Measurements from ENCODE around the gene TMIGD2.
A peak's percentile ranks its signal among the peaks of the same experiment; 100 is the strongest.
"Not testable (repeated sequence)": the region's sequence is repeated elsewhere in the genome, so short reads cannot be mapped to it uniquely, and the experiment has no call there.

Gene TMIGD2

DNA sequence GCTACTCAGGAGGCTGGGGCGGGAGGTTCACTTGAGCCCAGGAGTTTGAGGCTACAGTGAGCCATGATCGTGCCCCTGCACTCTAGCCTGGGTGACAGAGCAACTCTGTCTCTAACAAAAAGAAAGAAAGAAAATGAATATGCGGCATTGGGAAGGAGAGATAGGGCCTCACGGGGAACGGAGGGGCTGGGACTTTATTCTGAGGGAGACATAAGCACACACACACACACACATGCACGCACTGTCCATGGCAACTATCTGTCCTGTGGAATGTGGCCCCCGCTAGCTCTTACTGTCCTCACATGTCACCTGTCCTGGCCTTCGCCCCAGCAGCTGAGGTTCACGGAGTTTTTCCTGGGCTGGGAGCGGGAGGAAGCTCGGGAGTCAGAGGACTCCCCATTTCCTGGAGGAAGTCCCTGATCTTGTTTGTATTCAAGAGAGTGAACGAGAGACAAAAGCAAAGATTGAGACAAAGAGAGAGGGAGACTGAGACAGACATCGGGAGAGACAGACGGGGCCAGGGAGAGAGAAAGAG lies 35.8 kb upstream of the TMIGD2 start:
- no peaks in the 10 kb centered on the region for H3K9me3 ChIP-seq (ENCODE audit: control insufficient read depth, low read length)
- H3K27me3 ChIP-seq (ENCODE audit: control insufficient read depth, insufficient read depth, low read length), result no peaks in the 10 kb centered on the region
- peak overlapping the region; percentile 86 for H3K4me3 ChIP-seq (ENCODE audit: low read length)
- peak overlapping the region; percentile 84 for H3K9ac ChIP-seq (ENCODE audit: low read length)
- H3K36me3 ChIP-seq (ENCODE audit: control insufficient read depth, insufficient read depth, low read length), result no peaks in the 10 kb centered on the region
- peaks cover 15% of the 10 kb centered on the region for H3K4me1 ChIP-seq (ENCODE audit: control insufficient read depth, insufficient read depth, low read length)

DNA sequence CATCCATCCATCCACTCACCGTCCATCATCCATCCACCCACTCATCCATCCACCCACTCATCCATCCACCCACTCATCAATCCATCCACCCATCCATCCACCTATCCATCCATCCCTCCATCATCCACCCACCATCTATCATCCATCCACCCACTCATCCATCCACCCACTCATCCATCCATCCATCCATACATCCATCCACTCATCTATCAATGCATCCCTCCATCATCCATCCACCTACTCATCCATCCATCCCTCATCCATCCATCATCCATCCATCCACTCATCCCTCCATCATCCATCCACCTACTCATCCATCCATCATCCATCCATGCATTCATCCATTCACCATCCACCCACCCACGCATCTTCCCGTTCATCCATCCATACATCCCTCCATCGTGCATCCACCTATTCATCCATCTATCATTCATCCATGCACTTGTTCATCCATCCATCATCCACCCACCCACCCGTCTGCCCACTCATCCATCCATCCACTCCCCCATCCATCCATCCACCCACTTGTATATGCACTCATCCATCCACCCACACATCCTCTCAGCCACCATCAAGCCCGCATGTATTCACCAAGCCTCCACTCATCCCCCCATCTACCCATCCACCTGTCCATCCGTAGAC lies 32.9 kb upstream of the TMIGD2 start:
- peaks cover 15% of the 10 kb centered on the region for H3K4me1 ChIP-seq (ENCODE audit: control insufficient read depth, insufficient read depth, low read length)
- H3K9me3 ChIP-seq (ENCODE audit: control insufficient read depth, low read length), result no peaks in the 10 kb centered on the region
- H3K27me3 ChIP-seq (ENCODE audit: control insufficient read depth, insufficient read depth, low read length), result no peaks in the 10 kb centered on the region
- no peak overlapping the region for H3K4me3 ChIP-seq (ENCODE audit: low read length)
- no peaks in the 10 kb centered on the region for H3K36me3 ChIP-seq (ENCODE audit: control insufficient read depth, insufficient read depth, low read length)
- no peak overlapping the region for H3K9ac ChIP-seq (ENCODE audit: low read length)

DNA sequence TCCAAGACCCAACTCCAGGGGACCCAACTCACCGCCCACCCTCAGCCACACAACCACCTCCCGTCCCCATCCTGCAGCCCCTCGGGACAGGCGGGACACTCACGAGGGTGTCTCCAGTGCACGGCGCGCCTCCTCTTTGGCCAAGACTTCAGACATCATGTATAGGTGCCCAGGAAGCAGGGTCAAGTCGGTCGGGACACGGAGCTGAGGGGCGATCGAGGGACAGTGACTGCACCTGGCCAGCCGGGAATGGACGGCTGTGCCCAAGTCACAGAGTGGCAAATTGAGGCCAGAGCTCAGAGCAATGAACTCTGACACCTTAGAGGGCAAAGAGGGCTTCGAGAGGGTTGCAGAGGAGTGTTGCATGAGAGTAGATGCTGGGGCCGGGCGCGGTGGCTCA lies 27.7 kb upstream of the TMIGD2 start:
- Histone ChIP-seq H3K4me1 (ENCODE audit: control insufficient read depth, insufficient read depth, low read length) (no peaks in the 10 kb centered on the region), H3K9me3 (ENCODE audit: control insufficient read depth, low read length) (no peaks in the 10 kb centered on the region), H3K27me3 (ENCODE audit: control insufficient read depth, insufficient read depth, low read length) (no peaks in the 10 kb centered on the region), H3K9ac (ENCODE audit: low read length) (no peak overlapping the region), H3K36me3 (ENCODE audit: control insufficient read depth, insufficient read depth, low read length) (no peaks in the 10 kb centered on the region), H3K4me3 (ENCODE audit: low read length) (no peak overlapping the region)

DNA sequence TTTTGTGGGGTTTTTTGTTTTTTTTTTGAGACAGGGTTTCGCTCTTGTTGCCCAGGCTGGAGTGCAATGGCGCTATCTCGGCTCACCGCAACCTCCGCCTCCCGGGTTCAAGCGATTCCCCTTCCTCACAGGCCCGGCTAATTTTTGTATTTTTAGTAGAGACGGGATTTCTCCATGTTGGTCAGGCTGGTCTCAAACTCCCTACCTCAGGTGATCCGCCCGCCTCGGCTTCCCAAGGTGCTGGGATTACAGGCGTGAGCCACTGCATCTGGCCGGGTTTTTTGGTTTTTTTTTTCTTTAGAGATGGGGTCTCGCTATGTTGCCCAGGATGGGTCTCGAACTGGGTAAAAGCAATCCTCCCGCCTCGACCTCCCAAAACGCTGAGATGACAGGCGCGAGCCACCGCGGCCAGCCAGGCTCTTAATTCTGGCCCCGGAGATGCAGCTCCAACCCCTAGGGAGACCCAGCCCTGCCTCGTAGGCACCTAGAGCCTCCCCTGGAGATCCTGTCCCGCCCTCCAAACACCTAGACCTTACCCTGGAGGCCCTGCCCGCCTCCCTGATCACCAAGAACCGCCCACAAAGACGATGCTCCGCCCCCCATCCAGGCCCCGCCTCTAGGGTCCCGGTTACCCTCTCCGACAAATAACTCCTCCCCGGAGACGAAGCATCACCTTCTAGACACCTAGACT lies 26.9 kb upstream of the TMIGD2 start:
- H3K4me3 ChIP-seq (ENCODE audit: low read length), result not testable (repeated sequence)

DNA sequence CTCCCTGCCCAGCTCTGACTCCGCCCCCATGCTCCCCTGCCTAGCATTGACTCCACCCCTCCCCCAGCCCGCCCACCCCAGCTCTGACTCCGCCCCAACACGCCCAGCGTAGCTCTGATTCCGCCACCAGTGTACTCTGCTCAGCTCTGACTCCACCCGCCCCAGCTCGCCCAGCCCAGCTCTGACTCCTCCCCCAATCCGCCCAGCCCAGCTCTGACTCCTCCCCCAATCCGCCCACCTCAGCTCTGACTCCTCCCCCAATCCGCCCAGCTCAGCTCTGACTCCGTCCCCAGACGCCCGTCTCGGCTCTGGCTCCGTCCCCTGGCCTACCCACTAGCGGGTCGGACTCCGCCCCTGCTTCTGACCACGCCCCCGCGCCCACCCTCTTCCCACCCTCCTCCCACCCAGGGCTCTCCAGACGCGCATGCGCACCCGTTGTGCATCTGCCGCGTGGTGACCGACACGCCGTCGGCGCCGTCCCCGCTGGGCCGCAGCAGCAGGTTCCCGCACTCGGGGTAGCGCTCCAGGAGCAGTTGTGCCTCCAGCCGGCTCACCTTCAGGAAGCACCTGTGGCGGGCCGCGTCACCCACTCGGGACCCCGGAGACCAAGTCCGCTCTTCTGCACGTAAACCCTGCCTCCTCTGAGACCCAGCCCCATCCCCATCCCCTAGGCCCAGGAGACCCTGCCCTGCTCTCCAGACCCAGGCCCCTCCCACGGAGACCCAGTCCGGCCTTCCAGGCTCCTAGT lies 26.2 kb upstream of the TMIGD2 start:
- H3K27me3 ChIP-seq (ENCODE audit: control insufficient read depth, insufficient read depth, low read length), result no peaks in the 10 kb centered on the region
- H3K9ac ChIP-seq (ENCODE audit: low read length), result no peak overlapping the region
- no peak overlapping the region for H3K4me3 ChIP-seq (ENCODE audit: low read length)
- no peaks in the 10 kb centered on the region for H3K9me3 ChIP-seq (ENCODE audit: control insufficient read depth, low read length)
- H3K36me3 ChIP-seq (ENCODE audit: control insufficient read depth, insufficient read depth, low read length), result no peaks in the 10 kb centered on the region
- H3K4me1 ChIP-seq (ENCODE audit: control insufficient read depth, insufficient read depth, low read length), result no peaks in the 10 kb centered on the region

More for the DNA sequence above, 26.9 kb upstream of the TMIGD2 start:
- H3K9ac ChIP-seq (ENCODE audit: low read length); H3K27me3 ChIP-seq (ENCODE audit: control insufficient read depth, insufficient read depth, low read length); H3K36me3 ChIP-seq (ENCODE audit: control insufficient read depth, insufficient read depth, low read length); H3K9me3 ChIP-seq (ENCODE audit: control insufficient read depth, low read length); H3K4me1 ChIP-seq (ENCODE audit: control insufficient read depth, insufficient read depth, low read length): not testable (repeated sequence)

DNA sequence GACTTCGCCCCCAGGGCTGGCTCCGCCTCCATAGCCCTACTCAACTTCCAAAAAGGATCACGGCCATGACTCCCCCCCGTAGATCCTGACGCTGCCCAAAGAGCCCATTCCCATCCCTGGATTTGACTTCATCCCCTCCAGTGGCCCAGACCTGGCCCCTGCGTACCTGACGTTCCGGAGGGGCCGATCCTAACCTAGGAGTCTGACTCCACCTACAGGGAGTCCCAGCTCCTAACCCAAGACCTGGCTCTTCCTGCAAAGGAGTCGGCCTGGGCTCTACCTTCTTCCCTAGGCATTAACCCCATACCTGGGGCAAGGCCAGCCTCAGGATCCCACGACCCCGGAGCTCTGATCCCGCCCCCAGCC lies 25.7 kb upstream of the TMIGD2 start:
- Histone ChIP-seq H3K27me3 (ENCODE audit: control insufficient read depth, insufficient read depth, low read length) (no peaks in the 10 kb centered on the region), H3K9me3 (ENCODE audit: control insufficient read depth, low read length) (no peaks in the 10 kb centered on the region), H3K4me1 (ENCODE audit: control insufficient read depth, insufficient read depth, low read length) (no peaks in the 10 kb centered on the region), H3K4me3 (ENCODE audit: low read length) (peak overlapping the region; percentile 27), H3K36me3 (ENCODE audit: control insufficient read depth, insufficient read depth, low read length) (no peaks in the 10 kb centered on the region), H3K9ac (ENCODE audit: low read length) (no peak overlapping the region)

DNA sequence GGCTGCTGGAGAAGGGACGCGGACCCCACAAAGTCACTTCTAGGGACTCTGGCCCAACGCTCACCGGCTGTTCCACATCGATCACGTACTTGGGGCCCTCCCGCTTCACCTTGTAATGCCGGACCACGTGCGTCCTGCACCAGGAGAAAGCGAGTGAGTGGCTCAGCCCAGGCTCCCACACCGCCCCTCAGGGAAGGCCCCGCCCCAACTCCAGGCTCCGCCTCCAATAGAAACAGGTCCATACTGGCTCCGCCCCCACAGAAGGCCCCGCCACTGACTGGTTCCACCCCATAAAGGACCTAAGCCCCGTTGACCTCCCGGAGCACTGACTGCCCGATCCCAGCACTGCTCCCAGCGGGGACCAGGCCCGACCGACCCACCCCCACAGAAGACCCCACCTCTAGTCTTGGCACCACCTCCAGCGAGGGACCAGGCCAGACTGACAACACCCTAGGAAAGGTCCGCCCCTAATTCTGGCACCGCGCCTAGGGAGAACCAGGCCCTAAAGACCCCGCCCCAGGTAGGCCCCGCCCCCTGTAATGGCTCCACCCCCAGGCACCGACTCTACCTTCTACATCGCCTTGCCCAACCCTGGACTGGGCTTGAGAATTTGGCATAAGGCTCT lies 25.2 kb upstream of the TMIGD2 start:
- H3K4me1 ChIP-seq (ENCODE audit: control insufficient read depth, insufficient read depth, low read length), result no peaks in the 10 kb centered on the region
- no peaks in the 10 kb centered on the region for H3K27me3 ChIP-seq (ENCODE audit: control insufficient read depth, insufficient read depth, low read length)
- peak overlapping the region; percentile 27 for H3K4me3 ChIP-seq (ENCODE audit: low read length)
- H3K36me3 ChIP-seq (ENCODE audit: control insufficient read depth, insufficient read depth, low read length), result no peaks in the 10 kb centered on the region
- H3K9ac ChIP-seq (ENCODE audit: low read length), result no peak overlapping the region
- H3K9me3 ChIP-seq (ENCODE audit: control insufficient read depth, low read length), result no peaks in the 10 kb centered on the region

DNA sequence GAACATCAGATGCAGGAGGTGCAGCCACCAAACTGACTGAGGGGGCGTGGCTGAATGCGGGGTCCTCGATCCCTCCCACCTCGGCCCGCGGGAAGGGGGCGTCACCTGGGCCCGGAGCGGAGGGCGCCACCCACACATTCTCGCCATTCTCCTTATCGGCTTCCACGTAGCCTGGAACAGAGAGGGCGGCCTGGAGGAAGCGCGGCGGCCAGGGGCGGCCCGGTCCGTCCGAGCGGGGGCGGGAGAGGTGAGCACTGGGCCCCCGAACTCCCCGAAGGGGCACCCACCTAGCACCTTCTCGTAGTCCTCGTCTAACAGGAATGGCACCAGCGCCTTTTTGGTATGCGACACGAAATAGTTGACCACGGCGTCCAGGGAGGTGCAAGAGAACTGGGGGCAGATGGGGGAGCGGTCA lies 24.7 kb upstream of the TMIGD2 start:
- Histone ChIP-seq H3K36me3 (ENCODE audit: control insufficient read depth, insufficient read depth, low read length) (no peaks in the 10 kb centered on the region), H3K9me3 (ENCODE audit: control insufficient read depth, low read length) (no peaks in the 10 kb centered on the region), H3K9ac (ENCODE audit: low read length) (no peak overlapping the region), H3K4me3 (ENCODE audit: low read length) (no peak overlapping the region), H3K4me1 (ENCODE audit: control insufficient read depth, insufficient read depth, low read length) (no peaks in the 10 kb centered on the region), H3K27me3 (ENCODE audit: control insufficient read depth, insufficient read depth, low read length) (no peaks in the 10 kb centered on the region)

DNA sequence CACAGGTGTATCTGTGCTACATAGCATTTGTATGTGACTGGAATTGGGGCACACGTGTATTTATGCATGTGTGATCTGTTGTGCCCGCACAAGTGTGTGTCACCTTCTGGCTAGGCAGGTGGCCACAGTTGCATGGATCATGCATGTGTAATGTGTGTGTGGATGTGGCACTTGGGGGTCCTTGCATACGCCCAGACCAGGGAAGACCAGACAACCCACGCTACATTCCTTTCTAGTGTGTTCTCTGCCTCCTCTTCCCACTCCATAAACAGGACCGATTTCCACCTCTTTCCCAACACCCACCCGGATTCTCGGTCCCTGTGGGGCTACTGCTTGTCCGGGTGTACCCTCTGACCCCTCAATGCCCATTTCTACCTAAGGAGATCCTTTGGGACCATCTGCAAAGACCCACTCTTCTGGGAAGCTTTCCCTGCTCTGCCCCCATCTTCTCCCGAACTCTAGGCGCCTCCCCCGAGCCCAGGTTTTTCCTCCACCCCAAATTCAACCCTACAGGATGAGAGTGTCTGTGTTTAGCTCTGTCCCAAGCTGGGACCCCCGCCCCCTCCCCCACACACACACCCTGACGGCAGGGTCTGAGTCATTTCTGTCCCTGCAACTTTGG lies 24.1 kb upstream of the TMIGD2 start:
- H3K9ac ChIP-seq (ENCODE audit: low read length), result no peak overlapping the region
- no peaks in the 10 kb centered on the region for H3K4me1 ChIP-seq (ENCODE audit: control insufficient read depth, insufficient read depth, low read length)
- no peaks in the 10 kb centered on the region for H3K9me3 ChIP-seq (ENCODE audit: control insufficient read depth, low read length)
- no peaks in the 10 kb centered on the region for H3K36me3 ChIP-seq (ENCODE audit: control insufficient read depth, insufficient read depth, low read length)
- no peaks in the 10 kb centered on the region for H3K27me3 ChIP-seq (ENCODE audit: control insufficient read depth, insufficient read depth, low read length)
- H3K4me3 ChIP-seq (ENCODE audit: low read length), result no peak overlapping the region

DNA sequence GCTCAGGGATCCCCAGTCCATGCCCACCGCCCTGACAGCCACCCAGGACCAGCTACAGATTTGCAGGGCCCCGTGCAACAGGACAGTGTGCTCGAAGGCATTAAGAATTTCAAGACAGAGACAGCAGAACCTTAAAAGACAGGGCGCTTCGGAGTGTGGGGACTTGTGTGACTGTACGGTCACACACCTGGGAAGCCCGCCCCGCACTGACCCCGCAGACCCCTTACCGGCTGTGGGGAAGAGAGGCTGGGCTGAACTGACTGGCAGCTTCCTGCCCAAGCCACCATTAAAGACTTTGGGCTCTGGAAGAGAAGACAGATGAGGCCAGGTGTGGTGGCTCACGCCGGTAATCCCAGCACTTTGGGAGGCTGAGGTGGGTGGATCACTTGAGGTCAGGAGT lies 22.0 kb upstream of the TMIGD2 start:
- H3K27me3 ChIP-seq (ENCODE audit: control insufficient read depth, insufficient read depth, low read length), result no peaks in the 10 kb centered on the region
- no peak overlapping the region for H3K4me3 ChIP-seq (ENCODE audit: low read length)
- no peak overlapping the region for H3K9ac ChIP-seq (ENCODE audit: low read length)
- H3K9me3 ChIP-seq (ENCODE audit: control insufficient read depth, low read length), result no peaks in the 10 kb centered on the region
- no peaks in the 10 kb centered on the region for H3K4me1 ChIP-seq (ENCODE audit: control insufficient read depth, insufficient read depth, low read length)
- no peaks in the 10 kb centered on the region for H3K36me3 ChIP-seq (ENCODE audit: control insufficient read depth, insufficient read depth, low read length)

DNA sequence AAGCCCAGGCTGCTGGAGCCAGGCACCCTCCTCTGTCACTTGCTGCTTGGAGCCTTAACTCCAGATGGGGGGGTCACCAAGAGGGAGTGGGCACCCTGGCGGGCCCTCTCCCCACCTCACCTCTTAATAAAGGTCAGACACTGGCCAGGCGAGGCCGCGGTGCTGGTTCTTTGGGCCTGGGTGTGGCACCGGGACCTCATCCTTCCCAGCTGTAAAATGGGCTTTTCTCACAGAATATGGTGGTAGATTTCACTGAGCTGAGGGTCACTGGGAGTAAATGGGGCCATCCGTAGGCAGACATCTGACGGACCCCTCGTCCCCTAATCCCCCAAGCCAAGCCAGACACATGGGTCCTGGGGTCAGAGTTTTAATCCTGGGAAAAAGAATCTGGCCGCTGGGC lies 21.5 kb upstream of the TMIGD2 start:
- Histone ChIP-seq H3K9ac (ENCODE audit: low read length) (no peak overlapping the region), H3K4me3 (ENCODE audit: low read length) (no peak overlapping the region), H3K27me3 (ENCODE audit: control insufficient read depth, insufficient read depth, low read length) (no peaks in the 10 kb centered on the region), H3K9me3 (ENCODE audit: control insufficient read depth, low read length) (no peaks in the 10 kb centered on the region), H3K4me1 (ENCODE audit: control insufficient read depth, insufficient read depth, low read length) (no peaks in the 10 kb centered on the region), H3K36me3 (ENCODE audit: control insufficient read depth, insufficient read depth, low read length) (no peaks in the 10 kb centered on the region)

Data from mucosa of stomach (tissue), 1 donor.